Central memory CD8-positive, alpha-beta T cell (primary cell): Measurements from ENCODE around the gene GPRIN2.
"Not testable (repeated sequence)": the region's sequence is repeated elsewhere in the genome, so short reads cannot be mapped to it uniquely, and the experiment has no call there.

Experiments
- ATAC-seq: fragments of 150-1000 bp; cut with Tn5 transposase; replicated peaks from 2 replicates; pipeline ENCODE4 v1.10.0; 2022; ENCODE audit warnings: mild to moderate bottlenecking, moderate FRiP score, moderate number of reproducible peaks; ENCODE audit not compliant: poor library complexity, severe bottlenecking; ENCODE audit errors: extremely low read depth
- DNase-seq, 2 donors: peaks; one replicate each; pipeline ENCODE4 v3.0.0; 2021; ENCODE audit warnings: low spot score in 2 of 2
- H3K27ac Mint-ChIP-seq: one replicate; pipeline ENCODE4 v1.8.0; 2022; ENCODE audit warnings: low read depth, mild to moderate bottlenecking, moderate library complexity, mixed read lengths
- H3K27me3 Mint-ChIP-seq: one replicate; pipeline ENCODE4 v1.8.0; 2022; ENCODE audit warnings: mixed read lengths
- H3K36me3 Mint-ChIP-seq: one replicate; pipeline ENCODE4 v1.8.0; 2022; ENCODE audit warnings: mild to moderate bottlenecking, moderate library complexity, mixed read lengths; ENCODE audit not compliant: insufficient read depth
- H3K4me1 Mint-ChIP-seq: one replicate; pipeline ENCODE4 v1.8.0; 2022; ENCODE audit warnings: mixed read lengths
- H3K4me3 Mint-ChIP-seq: one replicate; pipeline ENCODE4 v1.8.0; 2022; ENCODE audit warnings: mild to moderate bottlenecking, moderate library complexity, mixed read lengths
- H3K9me3 Mint-ChIP-seq: one replicate; pipeline ENCODE4 v1.8.0; 2022; ENCODE audit warnings: mixed read lengths

GPRIN2 gene

DNA sequence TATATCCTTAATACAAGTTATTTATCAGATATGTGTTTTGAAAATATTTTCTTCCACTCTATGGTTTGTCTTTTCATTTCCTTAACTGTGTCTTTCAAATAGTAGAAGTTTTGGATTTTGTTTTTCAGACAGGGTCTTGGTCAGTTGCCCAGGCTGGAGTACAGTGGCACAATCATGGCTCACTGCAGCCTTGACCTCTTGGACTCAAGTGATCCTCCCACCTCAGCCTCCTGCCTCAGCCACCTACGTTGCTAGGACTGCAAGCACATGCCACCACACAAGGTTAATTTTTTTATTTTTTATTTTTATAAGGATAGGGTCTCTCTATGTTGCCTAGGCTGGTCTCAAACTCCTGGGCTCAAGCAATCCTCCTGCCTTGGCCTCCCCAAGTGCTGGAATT, 24.2 kb downstream of the GPRIN2 start:
- H3K27ac Mint-ChIP-seq, H3K4me3 Mint-ChIP-seq, DNase-seq, H3K4me1 Mint-ChIP-seq, ATAC-seq, H3K9me3 Mint-ChIP-seq, H3K27me3 Mint-ChIP-seq, H3K36me3 Mint-ChIP-seq: not testable (repeated sequence)

DNA sequence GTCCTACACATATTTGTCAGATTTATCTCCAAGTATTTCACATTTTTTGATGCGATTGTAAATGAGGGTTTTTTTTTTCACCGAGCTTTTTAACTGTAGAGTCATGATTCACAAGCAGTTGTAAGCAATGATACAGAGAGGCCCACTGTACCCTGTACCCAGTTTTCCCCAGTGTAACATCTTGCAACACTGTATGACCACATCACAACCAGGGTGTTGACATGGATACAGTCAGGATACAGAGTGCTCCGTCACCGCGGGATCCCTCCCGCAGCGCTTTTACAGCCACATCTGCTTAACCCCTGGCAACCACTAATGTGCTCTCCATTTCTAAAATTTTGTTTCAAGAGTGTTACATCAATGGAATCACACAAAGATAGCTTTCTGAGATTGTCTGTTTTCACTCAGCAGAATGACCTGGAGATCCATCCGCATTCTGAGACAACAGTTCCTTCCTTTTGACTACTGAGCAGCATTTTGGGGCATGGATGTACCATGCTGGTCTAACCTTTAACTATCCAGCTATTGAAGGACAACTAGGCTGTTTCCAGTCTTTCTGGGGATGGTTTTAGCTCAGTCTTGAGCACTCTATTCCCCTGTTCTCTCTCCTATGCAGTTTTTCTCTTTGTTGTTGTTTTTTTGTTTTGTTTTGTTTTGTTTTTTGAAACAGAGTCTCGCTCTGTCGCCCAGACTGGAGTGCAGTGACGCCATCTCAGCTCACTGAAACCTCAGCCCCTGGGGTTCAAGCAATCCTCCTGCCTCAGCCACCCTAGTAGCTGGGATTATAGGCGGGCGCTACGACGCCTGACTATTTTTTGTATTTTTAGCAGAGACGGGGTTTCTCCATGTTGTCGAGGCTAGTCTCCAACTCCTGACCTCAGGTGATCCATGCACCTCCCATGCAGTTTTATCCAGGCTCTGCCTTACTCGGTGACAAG, 25.9 kb downstream of the GPRIN2 start:
- ATAC-seq (no peak), DNase-seq (no peak)
- no peaks in the 10 kb centered on the region for H3K9me3 Mint-ChIP-seq
- H3K27ac Mint-ChIP-seq = no peak overlapping the region
- no peaks in the 10 kb centered on the region for H3K27me3 Mint-ChIP-seq
- H3K36me3 Mint-ChIP-seq = no peaks in the 10 kb centered on the region
- no peaks in the 10 kb centered on the region for H3K4me1 Mint-ChIP-seq
- no peak overlapping the region for H3K4me3 Mint-ChIP-seq

DNA sequence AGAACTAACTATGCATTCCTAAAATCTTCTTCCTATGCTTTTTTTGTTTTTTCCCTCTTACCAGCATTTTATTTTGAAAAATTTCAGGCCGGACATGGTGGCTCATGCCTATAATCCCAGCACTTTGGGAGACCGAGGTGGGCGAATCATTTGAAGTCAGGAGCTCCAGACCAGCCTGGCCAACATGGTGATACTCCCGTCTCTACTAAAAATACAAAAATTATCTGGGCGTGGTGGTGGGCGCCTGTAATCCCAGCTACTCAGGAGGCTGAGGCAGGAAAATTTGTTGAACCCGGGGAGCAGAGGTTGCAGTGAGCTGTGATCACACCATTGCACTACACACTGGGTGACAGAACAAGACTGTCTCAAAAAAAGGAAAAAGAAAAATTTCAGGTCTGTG, 26.7 kb downstream of the GPRIN2 start:
- H3K4me1 Mint-ChIP-seq, DNase-seq, H3K4me3 Mint-ChIP-seq, H3K36me3 Mint-ChIP-seq, ATAC-seq, H3K27me3 Mint-ChIP-seq, H3K9me3 Mint-ChIP-seq, H3K27ac Mint-ChIP-seq: not testable (repeated sequence)

DNA sequence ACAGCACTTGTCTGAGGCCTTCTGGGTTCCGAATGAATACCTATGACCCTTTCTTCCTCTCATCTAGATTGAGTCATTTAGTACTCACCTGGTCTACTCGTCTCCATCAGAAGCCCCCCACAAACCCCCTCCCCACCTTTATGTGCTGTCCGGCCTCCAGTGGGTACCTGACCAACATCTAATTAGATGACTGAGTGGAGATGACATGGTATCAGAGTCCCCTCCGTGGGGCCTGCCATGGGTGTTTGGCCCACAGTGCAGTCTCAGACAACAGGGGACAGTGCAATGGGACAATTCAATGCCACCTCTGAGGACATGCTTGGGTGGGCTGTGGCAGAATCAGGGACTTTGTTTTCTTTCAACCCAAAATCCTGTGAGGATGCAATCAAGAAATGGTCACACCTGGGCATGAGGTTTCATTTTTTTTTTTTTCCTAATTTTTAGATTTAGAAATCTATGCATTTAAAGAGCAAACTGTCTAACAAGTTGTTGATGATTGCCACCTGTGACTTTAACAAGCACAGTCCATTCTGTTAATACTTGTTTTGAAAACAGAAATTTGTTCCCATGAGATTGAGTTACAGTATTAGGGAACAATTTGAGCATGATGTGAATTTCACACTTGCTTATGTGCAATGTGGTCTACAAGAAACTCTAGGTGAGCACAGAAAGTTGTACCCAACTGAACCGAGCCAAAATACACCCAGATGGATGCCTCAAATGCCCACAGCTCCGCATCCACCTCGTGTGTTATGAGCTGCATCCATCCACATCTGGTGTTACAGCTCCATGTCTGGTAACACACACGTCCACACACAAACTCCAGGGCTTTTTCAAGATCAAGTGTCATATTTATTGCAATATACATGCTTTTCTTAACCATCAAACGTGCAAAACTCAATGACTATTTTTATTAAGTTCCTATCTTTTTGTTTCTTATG, 27.5 kb downstream of the GPRIN2 start:
- H3K4me3 Mint-ChIP-seq = no peak overlapping the region
- ATAC-seq = peak; percentile 7
- H3K36me3 Mint-ChIP-seq = no peaks in the 10 kb centered on the region
- no peaks in the 10 kb centered on the region for H3K4me1 Mint-ChIP-seq
- no peak for DNase-seq
- H3K9me3 Mint-ChIP-seq = no peaks in the 10 kb centered on the region
- H3K27ac Mint-ChIP-seq = no peak overlapping the region
- no peaks in the 10 kb centered on the region for H3K27me3 Mint-ChIP-seq

DNA sequence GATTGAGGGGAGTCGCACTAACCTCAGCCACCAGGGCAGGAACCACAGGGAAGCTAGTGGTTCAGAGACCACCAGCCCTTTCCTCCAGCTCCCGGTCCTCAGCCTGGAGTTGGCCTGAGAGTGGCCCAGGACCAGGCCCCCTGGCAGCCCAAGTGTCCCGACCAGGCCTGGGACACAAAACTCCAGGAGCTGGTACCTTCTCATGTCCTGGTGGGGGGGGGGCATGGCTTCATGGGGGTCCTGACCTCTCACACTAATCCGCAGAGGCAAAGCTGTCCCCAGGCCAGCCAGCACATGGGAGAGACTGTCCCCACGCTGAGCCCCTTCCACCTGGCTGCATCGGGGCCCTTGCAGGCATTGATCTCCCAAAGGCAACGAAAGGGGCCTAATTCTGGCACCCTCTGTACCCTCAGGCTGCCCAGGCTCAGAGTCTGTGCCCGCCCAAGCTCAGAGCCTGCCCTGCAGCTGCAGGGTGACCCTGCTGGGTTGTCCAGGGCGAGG, 28.2 kb downstream of the GPRIN2 start:
- H3K36me3 Mint-ChIP-seq = no peaks in the 10 kb centered on the region
- H3K9me3 Mint-ChIP-seq = no peaks in the 10 kb centered on the region
- ATAC-seq (no peak), DNase-seq (no peak)
- H3K27ac Mint-ChIP-seq = no peak overlapping the region
- no peaks in the 10 kb centered on the region for H3K27me3 Mint-ChIP-seq
- H3K4me1 Mint-ChIP-seq = no peaks in the 10 kb centered on the region
- H3K4me3 Mint-ChIP-seq = no peak overlapping the region

DNA sequence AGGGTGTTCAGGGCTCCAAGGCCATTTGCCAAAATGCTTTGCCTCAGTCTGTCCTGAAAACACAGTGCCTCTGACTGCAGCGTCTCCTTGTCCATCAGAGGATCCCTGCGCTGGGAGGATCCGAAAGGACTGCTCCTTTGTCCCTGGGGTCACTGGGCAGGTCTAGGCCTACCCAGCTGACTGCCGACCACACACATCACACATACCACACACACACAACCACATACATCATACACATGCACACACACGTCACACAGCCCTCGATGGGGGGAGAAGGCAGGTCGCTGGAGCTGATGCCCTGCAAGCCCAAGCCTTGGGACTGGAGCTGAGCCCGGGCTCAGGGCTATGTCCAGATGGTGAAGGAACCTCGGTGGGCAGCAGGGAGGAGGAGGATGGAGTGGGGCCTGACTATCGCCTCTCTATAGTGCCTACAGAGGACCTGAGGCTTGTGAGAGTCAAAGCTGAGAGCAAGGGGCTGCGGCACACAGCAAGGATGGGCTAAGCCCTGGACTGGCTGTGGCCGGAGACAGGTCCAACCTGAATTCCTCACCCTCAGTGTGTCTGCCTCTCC, 29.1 kb downstream of the GPRIN2 start:
- ATAC-seq (no peak), DNase-seq (no peak)
- Mint-ChIP-seq H3K27ac (no peak overlapping the region), H3K27me3 (no peaks in the 10 kb centered on the region), H3K36me3 (no peaks in the 10 kb centered on the region), H3K4me1 (no peaks in the 10 kb centered on the region), H3K4me3 (no peak overlapping the region), H3K9me3 (no peaks in the 10 kb centered on the region)

DNA sequence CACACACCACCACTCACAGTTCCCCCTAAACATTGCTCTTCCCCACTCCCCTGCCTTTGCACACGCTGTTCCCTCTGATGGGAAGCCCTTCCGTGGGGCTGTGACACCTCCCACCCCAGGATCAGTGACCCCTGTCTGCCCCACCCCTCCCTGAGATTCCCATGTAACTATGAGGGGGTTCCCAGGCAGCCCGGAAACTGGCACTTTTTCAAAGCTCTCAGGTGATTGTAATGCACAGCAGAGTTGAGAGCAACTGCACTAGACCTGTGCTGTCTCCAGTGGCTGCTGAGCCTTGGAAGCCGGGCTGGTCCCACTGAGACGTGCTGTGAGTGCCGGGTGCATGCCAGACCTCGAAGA, 29.8 kb downstream of the GPRIN2 start:
- Mint-ChIP-seq H3K4me1 (no peaks in the 10 kb centered on the region), H3K36me3 (no peaks in the 10 kb centered on the region), H3K4me3 (no peak overlapping the region), H3K27me3 (no peaks in the 10 kb centered on the region), H3K27ac (no peak overlapping the region), H3K9me3 (no peaks in the 10 kb centered on the region)
- ATAC-seq = no peak
- no peak for DNase-seq

DNA sequence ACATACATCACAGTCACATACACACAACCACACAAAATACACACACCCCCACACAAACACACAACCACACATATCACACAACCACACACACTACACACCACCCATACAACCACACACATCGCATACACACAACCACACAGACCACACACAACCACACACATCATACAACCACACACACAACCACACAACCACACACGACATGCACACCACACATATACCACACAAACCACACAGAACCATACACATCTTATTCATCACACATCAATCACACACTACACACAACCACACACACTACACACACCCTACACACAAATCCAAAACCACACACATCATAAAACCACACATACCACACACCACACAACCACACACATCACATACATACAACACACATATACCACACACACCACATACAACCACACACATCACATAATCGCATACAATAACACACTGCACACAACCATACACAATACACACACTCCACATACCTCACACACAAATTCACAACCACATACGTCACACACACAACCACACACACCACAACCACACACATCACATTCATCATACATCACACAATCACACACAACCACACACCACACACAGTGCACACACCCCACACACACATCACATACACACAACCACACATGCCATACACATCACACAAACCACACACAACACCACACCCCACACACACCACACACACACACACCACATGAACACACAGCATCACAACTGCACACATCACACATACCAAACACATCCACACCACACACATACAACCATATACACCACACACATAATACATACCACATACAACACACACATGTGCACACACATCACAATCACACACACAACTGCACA, 30.4 kb downstream of the GPRIN2 start:
- DNase-seq = no peak
- Mint-ChIP-seq H3K36me3 (no peaks in the 10 kb centered on the region), H3K27me3 (no peaks in the 10 kb centered on the region), H3K9me3 (no peaks in the 10 kb centered on the region), H3K4me1 (no peaks in the 10 kb centered on the region), H3K4me3 (no peak overlapping the region), H3K27ac (no peak overlapping the region)
- ATAC-seq = no peak

DNA sequence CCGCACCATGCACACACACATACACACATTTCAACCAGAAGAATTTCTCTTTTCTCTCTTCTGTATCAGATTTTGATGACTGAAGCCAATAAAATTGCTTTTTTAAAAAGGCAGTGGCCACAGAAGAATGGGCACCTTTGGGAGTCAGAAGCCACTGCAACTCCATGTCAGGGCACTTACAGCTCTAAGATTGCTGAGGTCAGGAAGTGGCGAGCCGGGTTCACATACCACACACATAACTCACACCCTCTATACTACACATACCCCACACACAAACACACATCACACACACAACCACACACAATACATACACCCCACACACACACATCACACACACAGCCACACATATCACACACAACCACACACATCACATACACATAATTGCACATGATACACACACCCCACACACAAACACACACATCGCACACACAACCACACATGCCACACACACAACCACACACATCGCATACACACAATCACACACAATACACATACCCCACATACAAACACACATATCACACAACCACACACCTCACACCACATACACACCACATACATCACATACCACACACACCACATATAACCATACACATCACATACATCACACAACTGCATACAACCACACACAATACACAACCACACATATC, 31.2 kb downstream of the GPRIN2 start:
- ATAC-seq = no peak
- DNase-seq = no peak

DNA sequence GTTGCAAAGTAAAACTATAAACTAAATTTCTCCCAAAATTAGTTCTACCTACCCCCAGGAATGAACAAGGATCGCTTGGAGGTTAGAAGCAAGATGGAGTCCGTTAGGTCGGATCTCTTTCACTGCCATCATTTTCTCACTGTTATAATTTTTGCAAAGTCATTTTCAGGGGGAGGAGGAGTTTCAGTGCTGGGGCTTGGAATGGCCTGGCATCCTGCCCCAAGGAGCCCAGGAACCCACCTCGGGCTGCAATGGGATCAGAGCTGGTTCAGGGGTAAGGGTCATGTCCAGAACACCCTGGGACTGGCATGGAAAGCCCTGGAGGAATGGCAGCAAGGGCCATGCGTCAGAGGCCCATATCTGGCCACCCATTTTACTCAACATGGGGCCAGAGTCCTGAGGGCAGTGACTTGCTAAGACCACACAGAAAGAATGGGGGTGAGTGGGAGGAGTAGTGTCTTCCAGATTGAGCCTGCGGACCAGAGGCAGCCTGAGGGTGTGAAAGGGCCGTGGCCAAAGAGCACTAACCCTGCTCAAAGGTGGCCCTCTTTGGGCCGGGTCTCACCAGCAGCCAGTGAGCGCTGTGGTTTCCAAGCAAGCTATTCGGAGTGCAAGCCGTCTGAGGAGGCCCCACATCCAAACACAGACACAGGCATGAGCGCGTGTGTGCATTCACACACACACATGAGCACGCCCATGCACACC, 31.8 kb downstream of the GPRIN2 start:
- no peak for DNase-seq
- no peak overlapping the region for H3K27ac Mint-ChIP-seq

More for the DNA sequence above, 31.2 kb downstream of the GPRIN2 start:
- no peaks in the 10 kb centered on the region for H3K9me3 Mint-ChIP-seq
- no peaks in the 10 kb centered on the region for H3K4me1 Mint-ChIP-seq
- no peak overlapping the region for H3K4me3 Mint-ChIP-seq
- H3K27ac Mint-ChIP-seq = no peak overlapping the region
- no peaks in the 10 kb centered on the region for H3K36me3 Mint-ChIP-seq
- H3K27me3 Mint-ChIP-seq = no peaks in the 10 kb centered on the region

DNA sequence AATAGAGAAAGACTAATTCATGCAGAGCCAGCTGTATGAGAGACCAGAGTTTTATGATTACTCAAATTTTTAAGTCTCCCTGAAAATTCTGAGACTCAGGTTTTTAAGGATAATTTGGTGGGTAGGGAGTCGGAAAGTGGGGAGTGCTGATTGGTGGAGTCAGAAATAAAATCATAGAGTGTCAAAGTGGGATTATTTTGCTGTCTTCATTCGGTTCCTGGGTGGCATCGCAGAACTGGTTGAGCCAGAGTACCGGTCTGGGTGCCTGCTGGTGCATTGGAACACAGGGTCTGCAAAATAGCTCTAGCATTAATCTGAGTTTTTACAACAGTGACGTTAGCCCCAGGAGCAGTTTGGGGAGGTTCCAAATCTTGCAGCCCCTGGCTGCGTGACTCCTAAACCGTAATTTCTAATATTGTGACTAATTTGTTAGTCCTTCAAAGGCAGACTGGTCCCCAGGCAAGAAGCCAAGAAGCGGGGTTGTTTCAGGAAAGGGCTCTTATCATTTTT, 32.4 kb downstream of the GPRIN2 start:
- Mint-ChIP-seq H3K4me1 (no peaks in the 10 kb centered on the region), H3K36me3 (no peaks in the 10 kb centered on the region), H3K27me3 (no peaks in the 10 kb centered on the region), H3K27ac (no peak overlapping the region), H3K4me3 (no peak overlapping the region), H3K9me3 (no peaks in the 10 kb centered on the region)
- no peak for DNase-seq
- no peak for ATAC-seq

More for the DNA sequence above, 31.8 kb downstream of the GPRIN2 start:
- H3K4me3 Mint-ChIP-seq = no peak overlapping the region
- no peaks in the 10 kb centered on the region for H3K4me1 Mint-ChIP-seq
- no peaks in the 10 kb centered on the region for H3K27me3 Mint-ChIP-seq
- no peaks in the 10 kb centered on the region for H3K36me3 Mint-ChIP-seq
- H3K9me3 Mint-ChIP-seq = no peaks in the 10 kb centered on the region
- ATAC-seq = no peak
